SK-N-SH (cell line): ENCODE measurements around the gene SPOCK1.
"Not testable (repeated sequence)": the region's sequence is repeated elsewhere in the genome, so short reads cannot be mapped to it uniquely, and the experiment has no call there.

Experiments
- CHD2 ChIP-seq: fragments of 150-350 bp; IDR thresholded peaks from 2 replicates; pipeline ENCODE4 v1.6.1; 2018; ENCODE audit warnings: low read length; ENCODE audit not compliant: partially characterized antibody
- EP300 ChIP-seq, 2 experiments: IDR thresholded peaks; 2 replicates each; pipeline versions ENCODE4 v1.4.0 to v1.6.1; 2012; ENCODE audit warnings: borderline replicate concordance in 1 of 2, low read depth in 1 of 2, low read length in 1 of 2
- GATA2 ChIP-seq: sonication (generic); formaldehyde crosslinking; IDR thresholded peaks from 2 replicates; pipeline ENCODE4 v1.5.0; 2020; ENCODE audit warnings: mild to moderate bottlenecking, missing genetic modification reagents
- MXI1 ChIP-seq: IDR thresholded peaks from 2 replicates; pipeline ENCODE4 v1.6.1; 2012; ENCODE audit warnings: mild to moderate bottlenecking, low read depth, low read length, improper control_type of control experiment
- RAD21 ChIP-seq: IDR thresholded peaks from 2 replicates; pipeline ENCODE4 v1.6.1; 2012; ENCODE audit warnings: mild to moderate bottlenecking, low read length
- TAF1 ChIP-seq: IDR thresholded peaks from 2 replicates; pipeline ENCODE4 v1.6.1; 2012; ENCODE audit warnings: low read depth, mild to moderate bottlenecking, low read length, moderate library complexity, borderline replicate concordance
- YY1 ChIP-seq: IDR thresholded peaks from 2 replicates; pipeline ENCODE4 v1.4.0; 2012; ENCODE audit warnings: low read depth, mild to moderate bottlenecking
- TF ChIP-seq, protein P1 (sequence below): IDR thresholded peaks from 2 replicates; pipeline ENCODE4 v1.4.0; 2012; ENCODE audit warnings: low read depth
- TF ChIP-seq, protein P2 (sequence below): fragments of 200-600 bp; sonication (generic); IDR thresholded peaks from 2 replicates; pipeline ENCODE4 v1.6.1; 2017; ENCODE audit warnings: antibody characterized with exemption, mild to moderate bottlenecking, moderate library complexity
- TF ChIP-seq, protein P3 (sequence below): fragments of 150-350 bp; IDR thresholded peaks from 2 replicates; pipeline ENCODE4 v1.6.1; 2017; ENCODE audit warnings: antibody characterized with exemption, low read length, low read depth, borderline replicate concordance
- TF ChIP-seq, protein P4 (sequence below): IDR thresholded peaks from 2 replicates; pipeline ENCODE4 v1.4.0; 2012; ENCODE audit warnings: low read depth, borderline replicate concordance

DNA sequence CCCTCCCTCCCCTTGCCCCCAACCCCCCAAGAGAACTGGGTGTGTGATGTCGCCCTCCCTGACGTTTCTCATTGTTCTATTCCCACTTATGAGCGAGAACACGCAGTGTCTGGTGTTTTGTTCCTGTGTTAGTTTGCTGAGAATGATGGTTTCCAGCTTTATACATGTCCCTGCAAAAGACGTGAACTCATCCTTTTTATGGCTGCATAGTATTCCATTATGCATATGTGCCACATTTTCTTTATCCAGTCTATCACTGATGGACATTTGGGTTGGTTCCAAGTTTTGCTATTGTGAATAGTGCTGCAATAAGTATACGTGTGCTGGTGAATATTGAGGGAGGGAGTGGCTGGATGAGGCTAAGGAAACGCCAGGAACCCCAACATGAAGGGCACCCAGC is 108.1 kb downstream of the SPOCK1 start:
- TF ChIP-seq, protein P1, sequence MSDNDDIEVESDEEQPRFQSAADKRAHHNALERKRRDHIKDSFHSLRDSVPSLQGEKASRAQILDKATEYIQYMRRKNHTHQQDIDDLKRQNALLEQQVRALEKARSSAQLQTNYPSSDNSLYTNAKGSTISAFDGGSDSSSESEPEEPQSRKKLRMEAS: not testable (repeated sequence)
- TF ChIP-seq, protein P2, sequence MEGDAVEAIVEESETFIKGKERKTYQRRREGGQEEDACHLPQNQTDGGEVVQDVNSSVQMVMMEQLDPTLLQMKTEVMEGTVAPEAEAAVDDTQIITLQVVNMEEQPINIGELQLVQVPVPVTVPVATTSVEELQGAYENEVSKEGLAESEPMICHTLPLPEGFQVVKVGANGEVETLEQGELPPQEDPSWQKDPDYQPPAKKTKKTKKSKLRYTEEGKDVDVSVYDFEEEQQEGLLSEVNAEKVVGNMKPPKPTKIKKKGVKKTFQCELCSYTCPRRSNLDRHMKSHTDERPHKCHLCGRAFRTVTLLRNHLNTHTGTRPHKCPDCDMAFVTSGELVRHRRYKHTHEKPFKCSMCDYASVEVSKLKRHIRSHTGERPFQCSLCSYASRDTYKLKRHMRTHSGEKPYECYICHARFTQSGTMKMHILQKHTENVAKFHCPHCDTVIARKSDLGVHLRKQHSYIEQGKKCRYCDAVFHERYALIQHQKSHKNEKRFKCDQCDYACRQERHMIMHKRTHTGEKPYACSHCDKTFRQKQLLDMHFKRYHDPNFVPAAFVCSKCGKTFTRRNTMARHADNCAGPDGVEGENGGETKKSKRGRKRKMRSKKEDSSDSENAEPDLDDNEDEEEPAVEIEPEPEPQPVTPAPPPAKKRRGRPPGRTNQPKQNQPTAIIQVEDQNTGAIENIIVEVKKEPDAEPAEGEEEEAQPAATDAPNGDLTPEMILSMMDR: not testable (repeated sequence)
- not testable (repeated sequence) for TF ChIP-seq YY1; GATA2 (CRISPR knock-in tag); CHD2; EP300 (IDR thresholded peaks at IDR 0.05; ENCODE audit: borderline replicate concordance in 1 of 2, low read depth in 1 of 2, low read length in 1 of 2); TAF1; MXI1; RAD21
- TF ChIP-seq, protein P3, sequence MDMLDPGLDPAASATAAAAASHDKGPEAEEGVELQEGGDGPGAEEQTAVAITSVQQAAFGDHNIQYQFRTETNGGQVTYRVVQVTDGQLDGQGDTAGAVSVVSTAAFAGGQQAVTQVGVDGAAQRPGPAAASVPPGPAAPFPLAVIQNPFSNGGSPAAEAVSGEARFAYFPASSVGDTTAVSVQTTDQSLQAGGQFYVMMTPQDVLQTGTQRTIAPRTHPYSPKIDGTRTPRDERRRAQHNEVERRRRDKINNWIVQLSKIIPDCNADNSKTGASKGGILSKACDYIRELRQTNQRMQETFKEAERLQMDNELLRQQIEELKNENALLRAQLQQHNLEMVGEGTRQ: not testable (repeated sequence)
- TF ChIP-seq, protein P4, sequence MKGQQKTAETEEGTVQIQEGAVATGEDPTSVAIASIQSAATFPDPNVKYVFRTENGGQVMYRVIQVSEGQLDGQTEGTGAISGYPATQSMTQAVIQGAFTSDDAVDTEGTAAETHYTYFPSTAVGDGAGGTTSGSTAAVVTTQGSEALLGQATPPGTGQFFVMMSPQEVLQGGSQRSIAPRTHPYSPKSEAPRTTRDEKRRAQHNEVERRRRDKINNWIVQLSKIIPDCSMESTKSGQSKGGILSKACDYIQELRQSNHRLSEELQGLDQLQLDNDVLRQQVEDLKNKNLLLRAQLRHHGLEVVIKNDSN: not testable (repeated sequence)
